PC-3 (cell line): ENCODE data around the gene NHERF2. TPM values are rescaled to one million over a fixed set of nuclear protein-coding genes. Genes with fewer than 3 reads are reported as not detected.

Experiments
- ATAC-seq: fragments of 200-7000 bp; cut with Tn5 transposase; 2 replicates; pipeline ENCODE4 v1.9.1; 2020; ENCODE audit warnings: mild to moderate bottlenecking, moderate library complexity
- BruUV-seq: library from RNA; stranded (reverse); fragments of 400-500 nt; replicated peaks from 2 replicates; lab custom pipeline; 2021; lab: Mats Ljungman, UMichigan
- CTCF ChIA-PET: fragments of 300-600 bp; sonication (Branson Sonifier 250); formaldehyde crosslinking; loops from one replicate; lab custom pipeline; 2022; ENCODE audit warnings: antibody characterized with exemption; lab: Charles Lee
- POLR2A ChIA-PET: fragments of 300-600 bp; sonication (Branson Sonifier 250); formaldehyde crosslinking; loops from one replicate; lab custom pipeline; 2022; ENCODE audit warnings: antibody characterized with exemption; ENCODE audit not compliant: unreplicated experiment; lab: Charles Lee
- DNase-seq: peaks from one replicate; pipeline ENCODE4 v3.0.0-alpha.2; 2015
- H2AFZ ChIP-seq: fragments of 300-600 bp; sonication (generic); 2 replicates; pipeline ENCODE4 v1.6.0; 2016; ENCODE audit warnings: antibody characterized with exemption, low read length
- H3F3A ChIP-seq: fragments of 300-600 bp; sonication (generic); one replicate; pipeline ENCODE4 v1.6.0; 2017; ENCODE audit warnings: antibody characterized with exemption, low read length, control low read depth, mild to moderate bottlenecking; ENCODE audit not compliant: unreplicated experiment
- H3K27ac ChIP-seq: fragments of 300-600 bp; sonication (generic); 2 replicates; pipeline ENCODE4 v1.5.1; 2016; ENCODE audit warnings: mild to moderate bottlenecking, low read length
- H3K27me3 ChIP-seq: fragments of 300-600 bp; sonication (generic); 2 replicates; pipeline ENCODE4 v1.6.1; 2016; ENCODE audit warnings: low read length, mixed read lengths
- H3K36me3 ChIP-seq: fragments of 300-600 bp; sonication (generic); 2 replicates; pipeline ENCODE4 v1.6.1; 2016; ENCODE audit warnings: low read depth, mixed run types, low read length, mixed read lengths
- H3K4me1 ChIP-seq: fragments of 300-600 bp; sonication (generic); 2 replicates; pipeline ENCODE4 v1.5.1; 2016; ENCODE audit warnings: low read length; ENCODE audit not compliant: insufficient read depth
- H3K4me2 ChIP-seq: fragments of 300-600 bp; sonication (generic); 2 replicates; pipeline ENCODE4 v1.6.0; 2016; ENCODE audit warnings: low read length
- H3K4me3 ChIP-seq: fragments of 300-600 bp; sonication (generic); 2 replicates; pipeline ENCODE4 v1.5.1; 2016; ENCODE audit warnings: mild to moderate bottlenecking, low read length, mixed read lengths
- H3K79me2 ChIP-seq: fragments of 300-600 bp; sonication (generic); 2 replicates; pipeline ENCODE4 v1.6.1; 2017; ENCODE audit warnings: low read length, mixed read lengths
- H3K9ac ChIP-seq: fragments of 300-600 bp; sonication (generic); 2 replicates; pipeline ENCODE4 v1.6.0; 2016; ENCODE audit warnings: mild to moderate bottlenecking, low read length
- H3K9me2 ChIP-seq: fragments of 300-600 bp; sonication (generic); replicated peaks from 2 replicates; pipeline ENCODE4 v1.6.1; 2016; ENCODE audit warnings: mixed run types, low read length, mixed read lengths
- H3K9me3 ChIP-seq: fragments of 300-600 bp; sonication (generic); 2 replicates; pipeline ENCODE4 v1.6.1; 2016; ENCODE audit warnings: low read length, mixed read lengths
- H4K20me1 ChIP-seq: fragments of 300-600 bp; sonication (generic); 2 replicates; pipeline ENCODE4 v1.6.1; 2016; ENCODE audit warnings: low read length, mixed read lengths
- EZH2 ChIP-seq: fragments of 300-600 bp; sonication (generic); IDR thresholded peaks from one replicate; pipeline ENCODE4 v1.6.1; 2017; ENCODE audit warnings: antibody characterized with exemption, mild to moderate bottlenecking, low read length; ENCODE audit not compliant: unreplicated experiment
- EZH2phosphoT487 ChIP-seq: fragments of 300-600 bp; sonication (generic); IDR thresholded peaks from 2 replicates; pipeline ENCODE4 v1.6.1; 2018; ENCODE audit warnings: mild to moderate bottlenecking, antibody characterized with exemption, low read length, borderline replicate concordance
- intact Hi-C: fragments of 100-400 bp; cut with micrococcal nuclease; formaldehyde crosslinking; loops from 2 replicates; pipeline ENCODE4 v1.9.0; 2023
- total RNA-seq: library from RNA; depleted of rRNA; stranded (reverse); fragments of >200 nt; gene quantifications from 2 replicates; pipeline ENCODE4 v1.2.3, GENCODE V29; 2014
- TF ChIP-seq, protein P1 (sequence below): fragments of 300-600 bp; sonication (generic); conservative IDR thresholded peaks from 2 replicates; pipeline ENCODE4 v1.5.1; 2017; ENCODE audit warnings: antibody characterized with exemption, low read depth, mild to moderate bottlenecking, low read length

Gene NHERF2
- total RNA-seq, 1 experiment from 2014 or later, result 145 TPM

- BruUV-seq, result no TSS peak
- no peak overlapping the region for H2AFZ ChIP-seq
- H3K27me3 ChIP-seq, result no peaks in the 10 kb centered on the region
- intact Hi-C loops, result no loop called here
- H3K36me3 ChIP-seq, result no peaks in the 10 kb centered on the region
- no peaks in the 10 kb centered on the region for H3K9me2 ChIP-seq
- ChIA-PET CTCF (no interaction called here), POLR2A (interaction anchor here (0.6 kb wide), 1 partner anchor 13 kb away, joined by 5 read pairs; the partner anchor contains the start of gene RPS2)
- no peaks in the 10 kb centered on the region for H3F3A ChIP-seq
- H3K4me2 ChIP-seq, result no peak overlapping the region
- no peak for TF ChIP-seq EZH2
- TF ChIP-seq EZH2phosphoT487, result no peak
- TF ChIP-seq, protein P1, sequence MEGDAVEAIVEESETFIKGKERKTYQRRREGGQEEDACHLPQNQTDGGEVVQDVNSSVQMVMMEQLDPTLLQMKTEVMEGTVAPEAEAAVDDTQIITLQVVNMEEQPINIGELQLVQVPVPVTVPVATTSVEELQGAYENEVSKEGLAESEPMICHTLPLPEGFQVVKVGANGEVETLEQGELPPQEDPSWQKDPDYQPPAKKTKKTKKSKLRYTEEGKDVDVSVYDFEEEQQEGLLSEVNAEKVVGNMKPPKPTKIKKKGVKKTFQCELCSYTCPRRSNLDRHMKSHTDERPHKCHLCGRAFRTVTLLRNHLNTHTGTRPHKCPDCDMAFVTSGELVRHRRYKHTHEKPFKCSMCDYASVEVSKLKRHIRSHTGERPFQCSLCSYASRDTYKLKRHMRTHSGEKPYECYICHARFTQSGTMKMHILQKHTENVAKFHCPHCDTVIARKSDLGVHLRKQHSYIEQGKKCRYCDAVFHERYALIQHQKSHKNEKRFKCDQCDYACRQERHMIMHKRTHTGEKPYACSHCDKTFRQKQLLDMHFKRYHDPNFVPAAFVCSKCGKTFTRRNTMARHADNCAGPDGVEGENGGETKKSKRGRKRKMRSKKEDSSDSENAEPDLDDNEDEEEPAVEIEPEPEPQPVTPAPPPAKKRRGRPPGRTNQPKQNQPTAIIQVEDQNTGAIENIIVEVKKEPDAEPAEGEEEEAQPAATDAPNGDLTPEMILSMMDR, result no peak
- DNase-seq (no peak), ATAC-seq (no peak)
- H3K9me3 ChIP-seq, result no peaks in the 10 kb centered on the region
- no peaks in the 10 kb centered on the region for H4K20me1 ChIP-seq
- no peak overlapping the region for H3K27ac ChIP-seq
- no peak overlapping the region for H3K9ac ChIP-seq
- H3K4me3 ChIP-seq, result no peak overlapping the region
- peaks cover 27% of the 10 kb centered on the region for H3K4me1 ChIP-seq
- H3K79me2 ChIP-seq, result peaks cover 11% of the 10 kb centered on the region
Observed at GRCh38 chr16:1977875-1978268, 48.8 kb upstream of the NHERF2 start.

DNA sequence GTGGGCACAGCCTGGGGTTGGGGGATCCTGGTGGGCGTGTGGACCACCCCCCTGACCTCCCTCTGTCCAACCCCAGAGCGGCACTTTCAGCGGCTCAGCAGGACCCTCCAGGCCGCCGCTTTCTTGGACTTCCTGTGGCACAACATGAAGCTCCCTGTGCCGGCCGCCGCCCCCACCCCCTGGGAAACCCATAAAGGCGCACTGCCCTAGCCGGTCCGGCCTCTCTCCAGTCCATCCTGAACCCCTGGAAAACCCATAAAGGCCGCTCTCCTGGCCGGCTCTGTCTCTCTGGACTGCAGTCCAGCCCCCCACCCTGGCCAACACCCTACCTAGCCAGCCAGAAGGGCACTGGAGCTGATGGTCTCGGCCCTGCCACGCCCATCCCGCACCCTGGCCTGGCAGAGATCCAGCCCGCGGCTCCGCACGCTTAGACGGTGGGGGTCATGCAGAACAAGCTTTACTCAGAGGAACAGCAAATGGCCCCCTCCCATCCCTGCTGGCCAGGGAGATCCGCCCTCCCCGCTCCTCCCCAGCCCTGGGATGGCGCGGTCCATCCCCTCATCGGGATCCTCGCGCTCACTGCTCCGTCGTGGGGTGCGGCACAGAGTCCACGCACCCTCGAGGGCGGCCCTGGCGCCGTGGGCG, 48.1 kb upstream of the NHERF2 start:
- H3K36me3 ChIP-seq, result no peaks in the 10 kb centered on the region
- no peaks in the 10 kb centered on the region for H4K20me1 ChIP-seq
- H3K79me2 ChIP-seq, result peaks cover 3% of the 10 kb centered on the region
- no peak overlapping the region for H3K9ac ChIP-seq
- no peaks in the 10 kb centered on the region for H3K9me2 ChIP-seq
- H3F3A ChIP-seq, result peaks cover 3% of the 10 kb centered on the region
- H3K4me1 ChIP-seq, result peaks cover 33% of the 10 kb centered on the region
- no peak for DNase-seq
- no peaks in the 10 kb centered on the region for H3K9me3 ChIP-seq
- ATAC-seq, result no peak
- POLR2A ChIA-PET, result interaction anchor here (0.6 kb wide), 1 partner anchor 14 kb away, joined by 5 read pairs; the partner anchor contains the start of gene RPS2
- no peaks in the 10 kb centered on the region for H3K27me3 ChIP-seq
- no TSS peak for BruUV-seq
- intact Hi-C loops, result no loop called here
- H2AFZ ChIP-seq, result no peak overlapping the region
- H3K4me2 ChIP-seq, result peak overlapping the region; percentile 88
- TF ChIP-seq EZH2, result no peak
- no peak for TF ChIP-seq EZH2phosphoT487
- TF ChIP-seq, protein P1, result no peak
- H3K4me3 ChIP-seq, result peak overlapping the region; percentile 64; the same call in 1 of the 2 replicates
- CTCF ChIA-PET, result no interaction called here
- no peak overlapping the region for H3K27ac ChIP-seq
